A172 (cell line): ENCODE measurements around the gene POLR1G. TPM values are rescaled to one million over a fixed set of nuclear protein-coding genes. Genes with fewer than 3 reads are reported as not detected.
"Not testable (repeated sequence)": the region's sequence is repeated elsewhere in the genome, so short reads cannot be mapped to it uniquely, and the experiment has no call there.

Experiments
- DNase-seq: peaks from one replicate; pipeline ENCODE4 v3.0.0-alpha.2; 2015; ENCODE audit warnings: low spot score
- total RNA-seq: library from RNA; depleted of rRNA; stranded (reverse); fragments of >200 nt; shearing (Covaris generic); gene quantifications from 2 replicates; pipeline ENCODE4 v1.2.3, GENCODE V29; 2014

POLR1G gene
- total RNA-seq, 1 experiment from 2014 or later, result 15.2 TPM

- DNase-seq, result no peak
Observed at GRCh38 chr19:45420356-45420755, 13.9 kb downstream of the POLR1G start.

- no peak for DNase-seq
Observed at GRCh38 chr19:45420871-45421270, 14.4 kb downstream of the POLR1G start.

- no peak for DNase-seq
Observed at GRCh38 chr19:45421947-45422498, 15.6 kb downstream of the POLR1G start.

- no peak for DNase-seq
Observed at GRCh38 chr19:45423033-45423588, 16.7 kb downstream of the POLR1G start.

GRCh38 chr19:45423589-45424190 is 17.2 kb downstream of the POLR1G start, which contains the start of gene ERCC1:
ERCC1 (minus strand) TSS chr19:45423917; CDS start chr19:45423374, 543 bp downstream.
- peak; percentile 88 for DNase-seq

GRCh38 chr19:45424191-45425058 is 18.0 kb downstream of the POLR1G start:
- peak; percentile 95 for DNase-seq

GRCh38 chr19:45428384-45429231 is 22.2 kb downstream of the POLR1G start:
- no peak for DNase-seq

- DNase-seq, result not testable (repeated sequence)
Observed at GRCh38 chr19:45429896-45430295, 23.5 kb downstream of the POLR1G start.

- DNase-seq, result not testable (repeated sequence)
Observed at GRCh38 chr19:45431008-45431407, 24.6 kb downstream of the POLR1G start.

- not testable (repeated sequence) for DNase-seq
Observed at GRCh38 chr19:45432543-45432942, 26.1 kb downstream of the POLR1G start.

- no peak for DNase-seq
Observed at GRCh38 chr19:45437328-45437727, 30.9 kb downstream of the POLR1G start.

GRCh38 chr19:45439190-45439568 is 32.7 kb downstream of the POLR1G start:
- DNase-seq, result no peak

GRCh38 chr19:45439569-45440258 is 33.3 kb downstream of the POLR1G start:
- DNase-seq, result peak; percentile 58

- no peak for DNase-seq
Observed at GRCh38 chr19:45440259-45440638, 33.8 kb downstream of the POLR1G start.

- no peak for DNase-seq
Observed at GRCh38 chr19:45440873-45441654, 34.6 kb downstream of the POLR1G start.

GRCh38 chr19:45442408-45442777 is 35.9 kb downstream of the POLR1G start:
- no peak for DNase-seq

GRCh38 chr19:45442778-45443461 is 36.5 kb downstream of the POLR1G start:
- DNase-seq, result peak; percentile 68

- DNase-seq, result peak; percentile 80
Observed at GRCh38 chr19:45443462-45444317, 37.2 kb downstream of the POLR1G start.
